Left lung (tissue), 10 donors: Measurements from ENCODE around the gene TLE1. TPM values are rescaled to one million over a fixed set of nuclear protein-coding genes. Genes with fewer than 3 reads are reported as not detected.
A peak's percentile ranks its signal among the peaks of the same experiment; 100 is the strongest.

ENCODE experiments used
- ATAC-seq: fragments of 200-7000 bp; cut with Tn5 transposase; one replicate; pipeline ENCODE4 v1.9.1; 2020; ENCODE audit warnings: moderate library complexity
- DNase-seq, 4 donors: peaks; one replicate each; pipeline ENCODE4 v3.0.0-alpha.2; 2013 to 2020
- H3K27ac ChIP-seq, 2 donors: fragments of 200-600 bp; sonication (generic) in 1 of 2; one replicate each; pipeline versions ENCODE4 v1.5.0 to v1.8.0; 2020 to 2021
- H3K27me3 ChIP-seq, 2 donors: fragments of 200-600 bp; sonication (generic) in 1 of 2; one replicate each; pipeline versions ENCODE4 v1.5.0 to v1.8.0; 2020 to 2021
- H3K36me3 ChIP-seq, 2 donors: fragments of 200-600 bp; sonication (generic) in 1 of 2; one replicate each; pipeline versions ENCODE4 v1.5.0 to v1.8.0; 2020 to 2021
- H3K4me1 ChIP-seq, 2 donors: fragments of 200-600 bp; one replicate each; pipeline ENCODE4 v1.8.0; 2021
- H3K4me3 ChIP-seq, 2 donors: fragments of 200-600 bp; sonication (generic) in 1 of 2; one replicate each; pipeline versions ENCODE4 v1.5.0 to v1.8.0; 2020 to 2021; ENCODE audit warnings: mild to moderate bottlenecking in 1 of 2
- H3K9me3 ChIP-seq, 2 donors: fragments of 200-600 bp; sonication (generic) in 1 of 2; one replicate each; pipeline versions ENCODE4 v1.5.0 to v1.8.0; 2020 to 2021
- intact Hi-C, 2 donors: fragments of 100-400 bp; cut with DNase I; formaldehyde crosslinking; loops; one replicate each; pipeline versions ENCODE4 v1.11.2 to v1.14.2; 2022
- polyA plus RNA-seq, 6 donors: library from polyadenylated mRNA; unstranded; fragments of 120-200 nt; gene quantifications; one replicate each; pipeline ENCODE4 v1.2.1, GENCODE V29; 2013; ENCODE audit not compliant: insufficient read length in 6 of 6
- total RNA-seq, 2 donors: library from RNA; stranded (reverse); fragmentation: NEBNext Ultra II Directional; extraction: Animal tissue kit (Norgen Biotek cat#: 25700); gene quantifications; one replicate each; pipeline ENCODE4 v1.2.1, GENCODE V29; 2021
- TF ChIP-seq, protein P1 (sequence below), 2 donors: fragments of 200-600 bp; sonication (generic) in 1 of 2; IDR thresholded peaks; one replicate each; pipeline versions ENCODE4 v1.5.0 to v1.8.0; 2021; ENCODE audit warnings: antibody characterized with exemption in 2 of 2
- donor health status: DM: no; HTN: yes; CAD: no.
- donor health status: DM: no; HTN: no; CAD: no.

The TLE1 gene
- total and polyA plus RNA-seq, 8 donors, result 15.1 to 44.3 (median 40.0) TPM

DNA sequence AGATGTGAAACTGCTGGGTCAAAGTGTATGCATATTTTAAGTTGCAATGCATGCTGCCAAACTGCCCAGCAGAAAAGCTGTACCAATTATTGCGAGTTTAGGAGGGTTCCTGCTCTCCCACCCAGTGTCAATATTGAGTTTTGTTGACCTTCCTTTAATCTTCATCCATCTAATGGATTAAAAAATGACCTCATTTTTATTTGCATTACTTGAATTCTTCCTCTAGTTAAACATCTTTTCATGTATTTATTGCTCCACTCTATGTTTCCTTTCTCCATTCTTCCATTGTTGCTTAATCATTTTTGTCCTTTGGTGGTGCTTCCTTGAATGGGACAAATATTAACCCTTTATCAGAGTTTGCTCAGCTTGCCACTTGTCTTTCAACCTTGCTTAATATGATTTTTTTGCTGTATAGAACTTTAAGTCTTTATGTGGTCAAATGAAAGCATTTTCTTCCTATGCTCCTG lies 32.4 kb downstream of the TLE1 start:
- Histone ChIP-seq H3K36me3 (no peaks in the 10 kb centered on the region), H3K27me3 (no peaks in the 10 kb centered on the region), H3K9me3 (no peaks in the 10 kb centered on the region), H3K4me3 (no peak overlapping the region), H3K27ac (no peak overlapping the region), H3K4me1 (peaks cover 0 to 25% of the 10 kb centered on the region in 2 donors)
- ATAC-seq (no peak), DNase-seq (no peak)
- intact Hi-C loops, result no loop called here
- TF ChIP-seq, protein P1, sequence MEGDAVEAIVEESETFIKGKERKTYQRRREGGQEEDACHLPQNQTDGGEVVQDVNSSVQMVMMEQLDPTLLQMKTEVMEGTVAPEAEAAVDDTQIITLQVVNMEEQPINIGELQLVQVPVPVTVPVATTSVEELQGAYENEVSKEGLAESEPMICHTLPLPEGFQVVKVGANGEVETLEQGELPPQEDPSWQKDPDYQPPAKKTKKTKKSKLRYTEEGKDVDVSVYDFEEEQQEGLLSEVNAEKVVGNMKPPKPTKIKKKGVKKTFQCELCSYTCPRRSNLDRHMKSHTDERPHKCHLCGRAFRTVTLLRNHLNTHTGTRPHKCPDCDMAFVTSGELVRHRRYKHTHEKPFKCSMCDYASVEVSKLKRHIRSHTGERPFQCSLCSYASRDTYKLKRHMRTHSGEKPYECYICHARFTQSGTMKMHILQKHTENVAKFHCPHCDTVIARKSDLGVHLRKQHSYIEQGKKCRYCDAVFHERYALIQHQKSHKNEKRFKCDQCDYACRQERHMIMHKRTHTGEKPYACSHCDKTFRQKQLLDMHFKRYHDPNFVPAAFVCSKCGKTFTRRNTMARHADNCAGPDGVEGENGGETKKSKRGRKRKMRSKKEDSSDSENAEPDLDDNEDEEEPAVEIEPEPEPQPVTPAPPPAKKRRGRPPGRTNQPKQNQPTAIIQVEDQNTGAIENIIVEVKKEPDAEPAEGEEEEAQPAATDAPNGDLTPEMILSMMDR (IDR thresholded peaks at IDR 0.05), result no peak

DNA sequence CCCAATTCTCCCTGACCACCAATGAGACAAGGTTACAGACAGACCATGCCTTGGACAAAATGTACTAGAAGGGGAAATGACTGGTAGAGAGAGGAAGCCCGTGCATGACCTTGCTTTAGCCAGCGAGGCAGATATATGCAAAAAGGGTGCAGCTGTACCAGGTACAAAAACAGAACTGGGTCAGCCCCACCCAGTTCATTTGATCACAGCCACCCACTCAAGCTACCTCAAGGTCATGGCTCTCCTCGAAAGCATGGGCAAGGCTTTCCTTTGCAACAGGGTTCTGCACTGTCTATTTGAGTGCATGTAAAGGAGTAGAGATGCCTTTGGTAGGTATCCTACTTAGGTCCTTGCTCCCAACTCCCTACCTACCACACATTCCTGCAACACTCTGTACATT lies 33.3 kb downstream of the TLE1 start:
- H3K27ac ChIP-seq, result peak overlapping the region in 1 of 2 donors; percentile 70
- TF ChIP-seq, protein P1 (IDR thresholded peaks at IDR 0.05), result no peak
- H3K4me3 ChIP-seq, result no peak overlapping the region
- peaks cover 0 to 5% of the 10 kb centered on the region in 2 donors for H3K36me3 ChIP-seq
- ATAC-seq, result peak; percentile 39
- H3K4me1 ChIP-seq, result peaks cover 0 to 25% of the 10 kb centered on the region in 2 donors
- no peak for DNase-seq
- H3K9me3 ChIP-seq, result no peaks in the 10 kb centered on the region
- intact Hi-C loops, result no loop called here
- H3K27me3 ChIP-seq, result no peaks in the 10 kb centered on the region

DNA sequence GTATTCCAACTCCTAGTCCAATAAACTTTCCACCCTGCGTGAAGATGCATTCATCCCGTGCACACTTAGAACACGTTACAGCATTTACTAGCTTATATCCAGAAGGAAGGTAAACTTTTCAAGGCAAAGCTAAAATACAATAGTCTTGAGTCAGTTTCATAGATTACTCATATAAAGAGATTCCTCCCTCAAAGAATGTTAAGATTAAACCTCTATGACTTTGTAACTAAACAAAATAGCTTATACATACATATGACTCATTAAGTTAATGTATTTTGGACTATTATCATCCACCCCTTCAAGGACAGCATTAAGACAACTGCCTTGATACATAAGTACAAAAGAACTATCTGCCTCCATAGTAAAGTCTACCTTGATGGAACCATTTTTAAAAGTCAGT lies 36.1 kb downstream of the TLE1 start:
- intact Hi-C loops, result no loop called here
- Histone ChIP-seq H3K9me3 (no peaks in the 10 kb centered on the region), H3K36me3 (peaks cover 0 to 14% of the 10 kb centered on the region in 2 donors), H3K27me3 (no peaks in the 10 kb centered on the region), H3K4me1 (peaks cover 0 to 25% of the 10 kb centered on the region in 2 donors), H3K27ac (no peak overlapping the region), H3K4me3 (no peak overlapping the region)
- ATAC-seq (no peak), DNase-seq (no peak)
- TF ChIP-seq, protein P1 (IDR thresholded peaks at IDR 0.05), result no peak

DNA sequence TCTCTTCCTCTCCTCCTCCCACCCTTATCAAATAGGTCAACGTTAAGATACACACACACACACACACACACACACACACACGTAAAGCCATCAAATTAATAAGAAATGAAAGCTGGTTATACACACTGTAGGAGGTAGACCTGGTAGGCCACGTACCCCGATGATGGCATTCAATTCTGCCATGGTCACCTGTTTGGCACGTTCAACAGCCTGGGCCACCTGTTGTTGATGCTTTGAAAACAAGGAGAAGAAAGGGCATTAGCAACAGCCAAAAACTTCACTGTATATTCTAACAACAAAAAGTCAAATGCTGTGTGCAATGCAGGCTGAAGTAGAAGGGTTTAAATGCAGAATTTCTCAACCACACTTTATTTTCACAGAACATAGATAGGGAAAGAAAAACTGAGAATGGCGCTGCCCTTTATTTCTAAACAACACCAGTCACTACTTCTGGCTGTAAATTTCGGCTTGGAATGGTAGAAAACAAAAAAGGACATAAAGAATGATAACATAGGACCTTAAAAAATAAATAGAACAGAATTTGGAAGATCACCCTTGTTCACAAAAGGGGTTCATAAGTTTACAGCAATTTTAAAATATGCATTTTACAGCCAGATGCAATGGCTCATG lies 37.2 kb downstream of the TLE1 start:
- Histone ChIP-seq H3K27ac (no peak overlapping the region), H3K4me3 (no peak overlapping the region), H3K27me3 (no peaks in the 10 kb centered on the region), H3K4me1 (peaks cover 0 to 21% of the 10 kb centered on the region in 2 donors), H3K9me3 (no peaks in the 10 kb centered on the region), H3K36me3 (peaks cover 0 to 14% of the 10 kb centered on the region in 2 donors)
- peak in 2 of 4 donors; percentile 63 to 76 for DNase-seq
- TF ChIP-seq, protein P1 (IDR thresholded peaks at IDR 0.05), result no peak
- intact Hi-C loops, result no loop called here
- ATAC-seq, result no peak

DNA sequence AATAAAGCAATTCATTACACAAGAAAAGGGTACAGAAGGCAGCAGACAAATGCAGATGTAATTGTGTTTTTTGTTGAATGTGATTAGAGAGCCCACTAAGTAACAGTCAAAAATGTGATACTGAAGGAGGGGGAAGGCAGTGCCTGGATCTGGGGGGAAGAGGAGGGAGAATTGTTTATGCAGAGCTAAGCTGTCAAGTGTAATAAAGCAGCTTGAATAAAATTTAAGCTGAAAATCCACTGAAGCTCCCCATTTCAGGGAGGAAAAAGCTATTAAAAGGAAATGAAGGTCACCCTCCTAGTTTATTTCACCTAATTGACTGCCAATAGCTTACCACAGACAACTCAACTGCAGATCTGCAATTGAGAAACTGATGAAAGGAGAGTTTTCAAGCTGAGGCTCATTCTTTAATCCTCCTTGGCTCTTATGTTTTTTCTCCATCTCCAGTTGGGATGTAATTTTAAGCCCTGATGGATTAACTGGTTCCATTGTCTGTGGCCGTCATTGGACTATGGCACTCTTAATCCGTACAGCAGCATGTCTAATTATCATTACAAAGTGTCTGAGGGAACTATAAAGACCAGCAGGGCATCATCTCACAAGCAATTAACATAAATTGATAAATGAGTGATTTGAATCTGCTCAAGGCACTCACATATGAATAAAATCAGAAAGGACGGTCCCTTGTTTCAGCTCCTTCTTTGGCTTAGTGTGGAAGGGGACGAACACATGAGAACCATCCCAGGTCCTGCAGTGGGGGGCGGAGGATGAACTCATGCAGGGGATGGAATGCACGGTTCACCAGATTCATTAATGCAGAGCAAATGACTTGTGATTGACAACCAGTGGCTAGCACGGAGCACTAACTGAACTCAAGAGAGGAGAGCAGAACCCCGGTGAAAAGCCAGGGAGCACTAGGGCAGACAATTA lies 38.5 kb downstream of the TLE1 start:
- Histone ChIP-seq H3K36me3 (peaks cover 0 to 14% of the 10 kb centered on the region in 2 donors), H3K27me3 (no peaks in the 10 kb centered on the region), H3K27ac (no peak overlapping the region), H3K9me3 (no peaks in the 10 kb centered on the region), H3K4me3 (no peak overlapping the region), H3K4me1 (peaks cover 0 to 10% of the 10 kb centered on the region in 2 donors)
- TF ChIP-seq, protein P1 (IDR thresholded peaks at IDR 0.05), result no peak
- intact Hi-C loops, result no loop called here
- no peak for ATAC-seq
- DNase-seq, result peak in 2 of 4 donors; percentile 65 to 70
